Measurements from ENCODE around the gene PLIN5.

DNA sequence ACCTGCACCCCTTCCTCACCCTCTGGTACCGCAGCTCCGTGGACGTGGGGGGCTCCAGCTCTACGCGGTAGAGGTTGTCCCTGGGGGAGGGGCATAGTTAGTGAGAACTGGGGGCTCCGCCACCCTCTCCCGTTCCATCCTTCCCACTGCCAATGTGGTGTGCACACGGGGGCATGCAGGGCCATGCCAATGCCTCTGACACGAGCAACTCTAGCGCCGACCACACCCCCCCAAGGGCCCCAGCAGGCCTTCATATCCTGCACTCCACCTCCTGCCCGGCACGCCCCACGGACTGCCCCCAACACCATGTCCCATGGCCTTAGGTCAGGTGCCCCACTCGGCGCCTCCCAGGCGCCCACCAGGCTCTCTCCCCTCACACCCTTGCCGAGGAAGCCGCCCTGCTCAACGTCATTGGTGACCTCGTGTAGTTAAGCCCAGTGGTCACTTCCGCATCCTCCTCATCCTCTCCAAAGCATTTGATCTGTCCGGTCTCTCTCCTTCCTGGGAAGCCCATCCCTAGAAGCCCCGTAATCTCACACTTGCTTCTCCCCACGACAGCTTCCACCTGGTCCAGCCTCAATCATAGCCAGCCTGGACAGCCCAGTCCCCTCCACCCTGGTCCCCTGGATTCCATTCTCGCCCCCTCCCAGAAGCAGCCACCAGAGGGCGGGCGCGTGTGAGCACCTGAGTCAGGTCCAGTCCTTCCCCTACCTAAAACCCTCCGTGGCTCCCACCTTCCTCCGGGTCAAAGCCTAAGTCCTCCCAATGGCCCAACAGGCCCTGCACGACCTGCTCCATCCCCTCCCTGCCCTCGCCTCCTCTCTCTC lies 22.3 kb upstream of the PLIN5 start:
- TF ChIP-seq, protein P1, sequence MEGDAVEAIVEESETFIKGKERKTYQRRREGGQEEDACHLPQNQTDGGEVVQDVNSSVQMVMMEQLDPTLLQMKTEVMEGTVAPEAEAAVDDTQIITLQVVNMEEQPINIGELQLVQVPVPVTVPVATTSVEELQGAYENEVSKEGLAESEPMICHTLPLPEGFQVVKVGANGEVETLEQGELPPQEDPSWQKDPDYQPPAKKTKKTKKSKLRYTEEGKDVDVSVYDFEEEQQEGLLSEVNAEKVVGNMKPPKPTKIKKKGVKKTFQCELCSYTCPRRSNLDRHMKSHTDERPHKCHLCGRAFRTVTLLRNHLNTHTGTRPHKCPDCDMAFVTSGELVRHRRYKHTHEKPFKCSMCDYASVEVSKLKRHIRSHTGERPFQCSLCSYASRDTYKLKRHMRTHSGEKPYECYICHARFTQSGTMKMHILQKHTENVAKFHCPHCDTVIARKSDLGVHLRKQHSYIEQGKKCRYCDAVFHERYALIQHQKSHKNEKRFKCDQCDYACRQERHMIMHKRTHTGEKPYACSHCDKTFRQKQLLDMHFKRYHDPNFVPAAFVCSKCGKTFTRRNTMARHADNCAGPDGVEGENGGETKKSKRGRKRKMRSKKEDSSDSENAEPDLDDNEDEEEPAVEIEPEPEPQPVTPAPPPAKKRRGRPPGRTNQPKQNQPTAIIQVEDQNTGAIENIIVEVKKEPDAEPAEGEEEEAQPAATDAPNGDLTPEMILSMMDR (IDR thresholded peaks at IDR 0.05): no peak
- TF ChIP-seq POLR2A (IDR thresholded peaks at IDR 0.05): no peak
